Vagina (tissue), 2 donors: ENCODE data around the gene BRINP3. TPM values are rescaled to one million over a fixed set of nuclear protein-coding genes. Genes with fewer than 3 reads are reported as not detected.

Experiments used
- DNase-seq, 2 donors: peaks; one replicate each; pipeline ENCODE4 v3.0.0-alpha.2; 2017; ENCODE audit errors: extremely low spot score in 2 of 2
- H3K27ac ChIP-seq: fragments of 200-600 bp; sonication (generic); one replicate; pipeline ENCODE4 v1.5.1; 2019
- H3K27me3 ChIP-seq: fragments of 200-600 bp; sonication (generic); one replicate; pipeline ENCODE4 v1.5.1; 2019
- H3K36me3 ChIP-seq, 2 donors: fragments of 200-600 bp; sonication (generic); one replicate each; pipeline ENCODE4 v1.5.1; 2017 to 2019
- H3K4me1 ChIP-seq: fragments of 200-600 bp; sonication (generic); one replicate; pipeline ENCODE4 v1.5.1; 2019
- H3K4me3 ChIP-seq, 2 donors: fragments of 200-600 bp; sonication (generic); 1 replicate in 1 of 2; 2 replicates in 1 of 2; pipeline ENCODE4 v1.5.1; 2016 to 2019
- H3K9me3 ChIP-seq: fragments of 200-600 bp; sonication (generic); one replicate; pipeline ENCODE4 v1.5.1; 2019
- CTCF ChIP-seq, 3 experiments: fragments of 450-650 bp in 2 of 3; fragments of 200-600 bp in 1 of 3; sonication (generic) in 1 of 3; IDR thresholded peaks; one replicate each; pipeline ENCODE4 v1.5.1; 2017 to 2019; ENCODE audit warnings: antibody characterized with exemption in 3 of 3, mild to moderate bottlenecking in 2 of 3, moderate library complexity in 2 of 3
- POLR2A ChIP-seq, 2 donors: fragments of 450-650 bp; IDR thresholded peaks; one replicate each; pipeline ENCODE4 v1.6.1; 2017; ENCODE audit warnings: antibody characterized with exemption in 2 of 2, mild to moderate bottlenecking in 2 of 2, moderate library complexity in 2 of 2
- POLR2AphosphoS5 ChIP-seq, 2 donors: sonication (generic); formaldehyde crosslinking; IDR thresholded peaks; one replicate each; pipeline ENCODE4 v1.9.0; 2017; ENCODE audit warnings: antibody characterized with exemption in 2 of 2, mild to moderate bottlenecking in 2 of 2, low read depth in 1 of 2; ENCODE audit not compliant: insufficient read depth in 1 of 2
- intact Hi-C: fragments of 100-400 bp; cut with DNase I; formaldehyde crosslinking; loops from one replicate; pipeline ENCODE4 v1.15.1; 2023
- total RNA-seq: library from RNA; depleted of rRNA; stranded (reverse); fragments of >200 nt; gene quantifications from one replicate; pipeline ENCODE4 v1.2.3, GENCODE V29; 2016

BRINP3 gene
- total RNA-seq, 1 donor from 2014 or later: not detected

- Histone ChIP-seq H3K4me3 (no peak overlapping the region), H3K9me3 (no peaks in the 10 kb centered on the region), H3K36me3 (no peaks in the 10 kb centered on the region), H3K4me1 (no peaks in the 10 kb centered on the region), H3K27ac (no peak overlapping the region), H3K27me3 (no peaks in the 10 kb centered on the region)
- TF ChIP-seq POLR2A (IDR thresholded peaks at IDR 0.05) (no peak), POLR2AphosphoS5 (IDR thresholded peaks at IDR 0.05; ENCODE audit: insufficient read depth in 1 of 2, low read depth in 1 of 2) (no peak), CTCF (IDR thresholded peaks at IDR 0.05) (no peak)
- intact Hi-C loops: no loop called here
- DNase-seq: no peak
Observed at GRCh38 chr1:190176776-190177175, 300.9 kb downstream of the BRINP3 start.

GRCh38 chr1:190175320-190175719 is 302.3 kb downstream of the BRINP3 start:
- Histone ChIP-seq H3K4me3 (no peak overlapping the region), H3K27me3 (no peaks in the 10 kb centered on the region), H3K9me3 (no peaks in the 10 kb centered on the region), H3K27ac (no peak overlapping the region), H3K4me1 (no peaks in the 10 kb centered on the region), H3K36me3 (no peaks in the 10 kb centered on the region)
- TF ChIP-seq POLR2A (IDR thresholded peaks at IDR 0.05) (no peak), CTCF (IDR thresholded peaks at IDR 0.05) (no peak), POLR2AphosphoS5 (IDR thresholded peaks at IDR 0.05; ENCODE audit: insufficient read depth in 1 of 2, low read depth in 1 of 2) (no peak)
- intact Hi-C loops: no loop called here
- DNase-seq: no peak

GRCh38 chr1:190172651-190173430 is 304.8 kb downstream of the BRINP3 start:
- Histone ChIP-seq H3K27me3 (no peaks in the 10 kb centered on the region), H3K36me3 (no peaks in the 10 kb centered on the region), H3K27ac (no peak overlapping the region), H3K9me3 (no peaks in the 10 kb centered on the region), H3K4me3 (no peak overlapping the region), H3K4me1 (no peaks in the 10 kb centered on the region)
- no peak for DNase-seq
- TF ChIP-seq POLR2A (IDR thresholded peaks at IDR 0.05) (no peak), POLR2AphosphoS5 (IDR thresholded peaks at IDR 0.05; ENCODE audit: insufficient read depth in 1 of 2, low read depth in 1 of 2) (no peak), CTCF (IDR thresholded peaks at IDR 0.05) (no peak)
- intact Hi-C loops: no loop called here

- intact Hi-C loops: no loop called here
- Histone ChIP-seq H3K4me3 (no peak overlapping the region), H3K36me3 (no peaks in the 10 kb centered on the region), H3K27me3 (no peaks in the 10 kb centered on the region), H3K27ac (no peak overlapping the region), H3K9me3 (no peaks in the 10 kb centered on the region), H3K4me1 (no peaks in the 10 kb centered on the region)
- no peak for DNase-seq
- TF ChIP-seq POLR2AphosphoS5 (IDR thresholded peaks at IDR 0.05; ENCODE audit: insufficient read depth in 1 of 2, low read depth in 1 of 2): no peak
- no peak for TF ChIP-seq POLR2A (IDR thresholded peaks at IDR 0.05)
- TF ChIP-seq CTCF (IDR thresholded peaks at IDR 0.05): no peak
Observed at GRCh38 chr1:190170321-190170720, 307.3 kb downstream of the BRINP3 start.

GRCh38 chr1:190169311-190170067 is 308.2 kb downstream of the BRINP3 start:
- no peak for TF ChIP-seq POLR2AphosphoS5 (IDR thresholded peaks at IDR 0.05; ENCODE audit: insufficient read depth in 1 of 2, low read depth in 1 of 2)
- no peak for TF ChIP-seq POLR2A (IDR thresholded peaks at IDR 0.05)
- TF ChIP-seq CTCF (IDR thresholded peaks at IDR 0.05): no peak
- intact Hi-C loops: no loop called here

More at GRCh38 chr1:190169311-190170067, 308.2 kb downstream of the BRINP3 start:
- H3K4me3 ChIP-seq: no peak overlapping the region
- no peaks in the 10 kb centered on the region for H3K36me3 ChIP-seq
- no peaks in the 10 kb centered on the region for H3K4me1 ChIP-seq
- no peak for DNase-seq
- H3K27me3 ChIP-seq: no peaks in the 10 kb centered on the region
- H3K9me3 ChIP-seq: no peaks in the 10 kb centered on the region
- no peak overlapping the region for H3K27ac ChIP-seq
